ENCODE results near the gene LCOR. TPM values are rescaled to one million over a fixed set of nuclear protein-coding genes. Genes with fewer than 3 reads are reported as not detected.

Gene LCOR
- total RNA-seq, 1 experiment from 2014 or later: 42.1 TPM

- Histone ChIP-seq H2BK5ac (ENCODE audit: insufficient read length, low read length) (no peak overlapping the region), H2AK5ac (ENCODE audit: insufficient read length, low read length) (no peak overlapping the region), H3K14ac (ENCODE audit: insufficient read depth, low read length) (no peak overlapping the region), H2BK12ac (ENCODE audit: insufficient read length, low read depth, low read length) (no peak overlapping the region), H3K4me1 (ENCODE audit: insufficient read depth, low read length) (no peaks in the 10 kb centered on the region), H4K8ac (replicated peaks; ENCODE audit: insufficient read length, low read depth, low read length) (no peak overlapping the region), H2AFZ (ENCODE audit: low read length) (no peak overlapping the region), H4K20me1 (ENCODE audit: control insufficient read depth, insufficient read depth, insufficient read length) (no peaks in the 10 kb centered on the region), H3K79me1 (ENCODE audit: insufficient read depth, low read depth, low read length, poor library complexity, severe bottlenecking) (no peaks in the 10 kb centered on the region), H4K91ac (ENCODE audit: insufficient read length, low read depth, low read length) (no peak overlapping the region), H3K56ac (ENCODE audit: insufficient read length, low read depth, low read length) (no peak overlapping the region), H3T11ph (ENCODE audit: low read length) (no peak overlapping the region), H3K18ac (ENCODE audit: insufficient read length, low read depth, low read length) (no peak overlapping the region), H3K9me3 (ENCODE audit: control insufficient read depth, low read depth, low read length) (no peaks in the 10 kb centered on the region), H3K4me2 (ENCODE audit: insufficient read depth, insufficient read length, low read length) (no peak overlapping the region), H3K27me3 (ENCODE audit: insufficient read depth, low read length) (no peaks in the 10 kb centered on the region), H3K27ac (ENCODE audit: insufficient read length, low read depth, low read length) (no peak overlapping the region), H3K79me2 (ENCODE audit: insufficient read depth, low read length) (no peaks in the 10 kb centered on the region), H3K23me2 (ENCODE audit: insufficient read length, low read depth, low read length, poor library complexity, severe bottlenecking) (no peaks in the 10 kb centered on the region), H2BK15ac (ENCODE audit: low read depth, low read length) (no peak overlapping the region), H3K23ac (ENCODE audit: insufficient read length, low read depth, low read length) (no peak overlapping the region), H2BK120ac (ENCODE audit: low read depth, low read length, poor library complexity, severe bottlenecking) (no peak overlapping the region), H3K4ac (ENCODE audit: low read depth, low read length) (no peak overlapping the region), H3K9ac (ENCODE audit: extremely low read depth, insufficient read length, low read length) (no peak overlapping the region), H2BK20ac (ENCODE audit: low read depth, low read length, poor library complexity, severe bottlenecking) (no peak overlapping the region), H4K5ac (ENCODE audit: insufficient read length, low read depth, low read length) (no peak overlapping the region)
- Mint-ChIP-seq H3K4me3 (no peak overlapping the region), H3K36me3 (ENCODE audit: insufficient read depth in 1 of 3, low read depth in 3 of 3) (peaks cover 11 to 24% (median 23%) of the 10 kb centered on the region in 3 experiments; a peak in 6 of 7 replicates), H3K27ac (peak overlapping the region in 1 of 3 experiments; percentile 7; a peak in 1 of 7 replicates), H3K9me3 (no peaks in the 10 kb centered on the region), H3K4me1 (no peaks in the 10 kb centered on the region), H3K27me3 (ENCODE audit: low read depth) (no peaks in the 10 kb centered on the region)
- WGBS (ENCODE audit: extremely low coverage, insufficient read length, low lambda C conversion rate): 100% methylated on average over 4 of the region's 5 CpGs
- DNase-seq: no peak
- TF ChIP-seq CTCF (conservative IDR thresholded peaks at IDR 0.05): no peak
These were observed 85.5 kb downstream of the LCOR start for GRCh38 chr10:96917628-96918027.

Measured in H9 (cell line).